WTC11 (cell line): ENCODE data around the gene RNF6. TPM values are rescaled to one million over a fixed set of nuclear protein-coding genes. Genes with fewer than 3 reads are reported as not detected.

Experiments used
- ATAC-seq: fragments of 200-7000 bp; cut with Tn5 transposase; 2 replicates; pipeline ENCODE4 v1.10.0; 2021; ENCODE audit warnings: mild to moderate bottlenecking, moderate library complexity
- CTCF ChIA-PET: fragments of 300-600 bp; sonication (Branson Sonifier 250); formaldehyde crosslinking; loops from one replicate; lab custom pipeline; 2021; ENCODE audit warnings: antibody characterized with exemption; lab: Charles Lee
- POLR2A ChIA-PET: fragments of 350-600 bp; sonication (Branson Sonifier 250); formaldehyde crosslinking; loops from one replicate; lab custom pipeline; 2021; ENCODE audit warnings: antibody characterized with exemption; lab: Charles Lee
- DNase-seq: peaks from one replicate; pipeline ENCODE4 v3.0.0; 2021; ENCODE audit warnings: low spot score
- H3K27ac Mint-ChIP-seq: 2 replicates; pipeline ENCODE4 v1.8.0; 2021; ENCODE audit warnings: mixed read lengths
- H3K27me3 Mint-ChIP-seq: 2 replicates; pipeline ENCODE4 v1.8.0; 2021; ENCODE audit warnings: low read depth, mild to moderate bottlenecking, moderate library complexity, mixed read lengths
- H3K36me3 Mint-ChIP-seq: 2 replicates; pipeline ENCODE4 v1.8.0; 2021; ENCODE audit warnings: mixed read lengths
- H3K4me1 Mint-ChIP-seq: 2 replicates; pipeline ENCODE4 v1.8.0; 2022; ENCODE audit warnings: mixed read lengths
- H3K4me3 Mint-ChIP-seq: 2 replicates; pipeline ENCODE4 v1.8.0; 2021; ENCODE audit warnings: mild to moderate bottlenecking, moderate library complexity, mixed read lengths
- H3K9me3 Mint-ChIP-seq: 2 replicates; pipeline ENCODE4 v1.8.0; 2021; ENCODE audit warnings: mixed read lengths
- CREB1 ChIP-seq: sonication (generic); formaldehyde crosslinking; IDR thresholded peaks from 2 replicates; pipeline ENCODE4 v1.8.0; 2023; ENCODE audit warnings: mild to moderate bottlenecking, missing genetic modification reagents
- EMX1 ChIP-seq: fragments of 250-450 bp; sonication (Bioruptor Pico); IDR thresholded peaks from 2 replicates; pipeline ENCODE4 v1.8.0; 2021; ENCODE audit warnings: mild to moderate bottlenecking
- FOXK1 ChIP-seq: sonication (generic); formaldehyde crosslinking; IDR thresholded peaks from 2 replicates; pipeline ENCODE4 v1.8.0; 2022; ENCODE audit warnings: mild to moderate bottlenecking, moderate library complexity, missing genetic modification reagents
- JAZF1 ChIP-seq: fragments of 250-450 bp; sonication (Bioruptor Pico); IDR thresholded peaks from 2 replicates; pipeline ENCODE4 v1.9.0; 2021; ENCODE audit warnings: moderate library complexity, mild to moderate bottlenecking, inconsistent platforms
- KAT7 ChIP-seq: sonication (generic); formaldehyde crosslinking; IDR thresholded peaks from 2 replicates; pipeline ENCODE4 v1.8.1; 2023; ENCODE audit warnings: missing genetic modification reagents, mild to moderate bottlenecking, borderline replicate concordance
- MYBL2 ChIP-seq: sonication (generic); formaldehyde crosslinking; IDR thresholded peaks from 2 replicates; pipeline ENCODE4 v1.8.1; 2023; ENCODE audit warnings: mild to moderate bottlenecking, moderate library complexity, missing genetic modification reagents
- NFE2L1 ChIP-seq: sonication (generic); formaldehyde crosslinking; IDR thresholded peaks from 2 replicates; pipeline ENCODE4 v1.8.1; 2023; ENCODE audit warnings: missing genetic modification reagents
- NR2C2 ChIP-seq: sonication (generic); formaldehyde crosslinking; IDR thresholded peaks from 2 replicates; pipeline ENCODE4 v1.8.0; 2022; ENCODE audit warnings: mild to moderate bottlenecking, missing genetic modification reagents
- PRRX2 ChIP-seq: fragments of 250-450 bp; sonication (Bioruptor Pico); IDR thresholded peaks from 2 replicates; pipeline ENCODE4 v1.8.0; 2021; ENCODE audit warnings: mild to moderate bottlenecking
- RORB ChIP-seq: fragments of 250-450 bp; sonication (Bioruptor Pico); IDR thresholded peaks from 2 replicates; pipeline ENCODE4 v1.9.0; 2021; ENCODE audit warnings: mild to moderate bottlenecking
- SP1 ChIP-seq: sonication (generic); formaldehyde crosslinking; conservative IDR thresholded peaks from 2 replicates; pipeline ENCODE4 v1.8.1; 2022; ENCODE audit warnings: missing genetic modification reagents
- TEAD4 ChIP-seq: sonication (generic); formaldehyde crosslinking; IDR thresholded peaks from 2 replicates; pipeline ENCODE4 v1.8.0; 2022; ENCODE audit warnings: mild to moderate bottlenecking, missing genetic modification reagents
- ZNF121 ChIP-seq: sonication (generic); formaldehyde crosslinking; IDR thresholded peaks from 2 replicates; pipeline ENCODE4 v1.8.0; 2023; ENCODE audit warnings: missing genetic modification reagents
- ZNF416 ChIP-seq: fragments of 250-450 bp; sonication (Bioruptor Pico); IDR thresholded peaks from 2 replicates; pipeline ENCODE4 v1.9.0; 2021; ENCODE audit warnings: mild to moderate bottlenecking, inconsistent platforms
- total RNA-seq: library from RNA; stranded (reverse); gene quantifications from 3 replicates; pipeline ENCODE4 v1.2.3, GENCODE V29; 2021
- TF ChIP-seq, protein P1 (sequence below): fragments of 250-450 bp; sonication (Bioruptor Pico); IDR thresholded peaks from 2 replicates; pipeline ENCODE4 v1.9.0; 2021; ENCODE audit warnings: mild to moderate bottlenecking
- TF ChIP-seq, protein P2 (sequence below): fragments of 250-450 bp; sonication (Bioruptor Pico); conservative IDR thresholded peaks from 2 replicates; pipeline ENCODE4 v1.9.0; 2021; ENCODE audit warnings: mild to moderate bottlenecking
- TF ChIP-seq, protein P3 (sequence below): sonication (generic); formaldehyde crosslinking; IDR thresholded peaks from 2 replicates; pipeline ENCODE4 v1.8.0; 2022; ENCODE audit warnings: missing genetic modification reagents
- TF ChIP-seq, protein P4 (sequence below): fragments of 250-450 bp; sonication (Bioruptor Pico); IDR thresholded peaks from 2 replicates; pipeline ENCODE4 v1.9.0; 2021; ENCODE audit warnings: mild to moderate bottlenecking, borderline replicate concordance
- TF ChIP-seq, protein P5 (sequence below): sonication (generic); formaldehyde crosslinking; IDR thresholded peaks from 2 replicates; pipeline ENCODE4 v1.8.0; 2022; ENCODE audit warnings: mild to moderate bottlenecking, missing genetic modification reagents
- TF ChIP-seq, protein P6 (sequence below): fragments of 250-450 bp; sonication (Bioruptor Pico); IDR thresholded peaks from 2 replicates; pipeline ENCODE4 v1.9.0; 2021; ENCODE audit warnings: moderate library complexity, mild to moderate bottlenecking, inconsistent platforms, borderline replicate concordance

RNF6 gene
- total RNA-seq, 1 experiment from 2014 or later = 16.2 TPM

DNA sequence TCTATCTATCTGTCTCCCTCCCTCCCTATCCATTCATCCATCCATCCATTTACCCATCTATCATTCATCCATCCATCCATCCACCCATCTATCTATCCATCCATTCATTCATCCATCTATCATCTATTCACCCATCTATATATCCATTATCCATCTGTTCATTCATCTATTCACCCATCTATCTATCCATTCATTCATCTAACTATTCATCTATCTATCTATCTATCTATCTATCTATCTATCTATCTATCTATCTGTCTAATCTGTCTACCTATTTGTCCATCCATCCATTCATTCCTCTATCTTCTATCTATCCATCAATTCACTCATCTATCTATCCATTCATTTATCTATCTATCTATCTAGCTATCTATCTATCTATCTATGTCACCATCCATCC is 27.4 kb upstream of the RNF6 start (continued):
- TF ChIP-seq, protein P1, sequence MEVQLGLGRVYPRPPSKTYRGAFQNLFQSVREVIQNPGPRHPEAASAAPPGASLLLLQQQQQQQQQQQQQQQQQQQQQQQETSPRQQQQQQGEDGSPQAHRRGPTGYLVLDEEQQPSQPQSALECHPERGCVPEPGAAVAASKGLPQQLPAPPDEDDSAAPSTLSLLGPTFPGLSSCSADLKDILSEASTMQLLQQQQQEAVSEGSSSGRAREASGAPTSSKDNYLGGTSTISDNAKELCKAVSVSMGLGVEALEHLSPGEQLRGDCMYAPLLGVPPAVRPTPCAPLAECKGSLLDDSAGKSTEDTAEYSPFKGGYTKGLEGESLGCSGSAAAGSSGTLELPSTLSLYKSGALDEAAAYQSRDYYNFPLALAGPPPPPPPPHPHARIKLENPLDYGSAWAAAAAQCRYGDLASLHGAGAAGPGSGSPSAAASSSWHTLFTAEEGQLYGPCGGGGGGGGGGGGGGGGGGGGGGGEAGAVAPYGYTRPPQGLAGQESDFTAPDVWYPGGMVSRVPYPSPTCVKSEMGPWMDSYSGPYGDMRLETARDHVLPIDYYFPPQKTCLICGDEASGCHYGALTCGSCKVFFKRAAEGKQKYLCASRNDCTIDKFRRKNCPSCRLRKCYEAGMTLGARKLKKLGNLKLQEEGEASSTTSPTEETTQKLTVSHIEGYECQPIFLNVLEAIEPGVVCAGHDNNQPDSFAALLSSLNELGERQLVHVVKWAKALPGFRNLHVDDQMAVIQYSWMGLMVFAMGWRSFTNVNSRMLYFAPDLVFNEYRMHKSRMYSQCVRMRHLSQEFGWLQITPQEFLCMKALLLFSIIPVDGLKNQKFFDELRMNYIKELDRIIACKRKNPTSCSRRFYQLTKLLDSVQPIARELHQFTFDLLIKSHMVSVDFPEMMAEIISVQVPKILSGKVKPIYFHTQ (CRISPR knock-in tag) = no peak
- TF ChIP-seq CREB1 = no peak
- no peak for TF ChIP-seq PRRX2 (CRISPR knock-in tag)
- TF ChIP-seq NR2C2 (CRISPR knock-in tag) = no peak
- TF ChIP-seq, protein P2, sequence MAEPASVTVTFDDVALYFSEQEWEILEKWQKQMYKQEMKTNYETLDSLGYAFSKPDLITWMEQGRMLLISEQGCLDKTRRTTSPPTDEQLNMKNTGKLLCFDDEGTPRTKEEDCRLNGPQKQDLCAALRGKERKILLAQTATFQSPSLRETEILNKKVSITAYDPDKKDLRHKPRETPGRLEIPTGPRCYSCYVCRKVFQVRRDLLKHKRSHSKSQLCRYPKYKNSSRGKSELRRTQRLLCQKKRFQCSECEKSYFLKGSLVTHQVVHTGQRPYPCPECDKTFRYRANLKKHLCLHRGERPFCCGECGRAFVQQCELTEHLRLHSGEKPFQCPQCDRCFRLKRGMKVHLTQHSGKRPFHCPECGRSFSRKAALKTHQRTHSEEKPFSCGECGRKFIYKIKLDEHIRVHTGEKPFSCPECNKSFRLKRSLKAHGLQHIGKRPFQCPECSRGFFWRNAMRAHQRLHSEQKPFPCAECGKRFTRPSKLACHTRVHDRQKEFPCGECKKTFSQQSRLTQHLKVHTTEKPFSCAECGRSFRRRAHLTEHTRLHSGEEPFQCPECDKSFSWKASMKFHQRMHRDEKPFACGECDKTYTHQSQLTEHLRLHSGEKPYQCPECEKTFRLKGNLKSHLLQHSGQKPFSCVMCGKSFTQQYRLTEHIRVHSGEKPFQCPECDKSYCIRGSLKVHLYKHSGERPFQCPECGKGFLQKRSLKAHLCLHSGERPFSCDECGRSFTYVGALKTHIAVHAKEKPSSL (CRISPR knock-in tag) = no peak
- TF ChIP-seq, protein P3, sequence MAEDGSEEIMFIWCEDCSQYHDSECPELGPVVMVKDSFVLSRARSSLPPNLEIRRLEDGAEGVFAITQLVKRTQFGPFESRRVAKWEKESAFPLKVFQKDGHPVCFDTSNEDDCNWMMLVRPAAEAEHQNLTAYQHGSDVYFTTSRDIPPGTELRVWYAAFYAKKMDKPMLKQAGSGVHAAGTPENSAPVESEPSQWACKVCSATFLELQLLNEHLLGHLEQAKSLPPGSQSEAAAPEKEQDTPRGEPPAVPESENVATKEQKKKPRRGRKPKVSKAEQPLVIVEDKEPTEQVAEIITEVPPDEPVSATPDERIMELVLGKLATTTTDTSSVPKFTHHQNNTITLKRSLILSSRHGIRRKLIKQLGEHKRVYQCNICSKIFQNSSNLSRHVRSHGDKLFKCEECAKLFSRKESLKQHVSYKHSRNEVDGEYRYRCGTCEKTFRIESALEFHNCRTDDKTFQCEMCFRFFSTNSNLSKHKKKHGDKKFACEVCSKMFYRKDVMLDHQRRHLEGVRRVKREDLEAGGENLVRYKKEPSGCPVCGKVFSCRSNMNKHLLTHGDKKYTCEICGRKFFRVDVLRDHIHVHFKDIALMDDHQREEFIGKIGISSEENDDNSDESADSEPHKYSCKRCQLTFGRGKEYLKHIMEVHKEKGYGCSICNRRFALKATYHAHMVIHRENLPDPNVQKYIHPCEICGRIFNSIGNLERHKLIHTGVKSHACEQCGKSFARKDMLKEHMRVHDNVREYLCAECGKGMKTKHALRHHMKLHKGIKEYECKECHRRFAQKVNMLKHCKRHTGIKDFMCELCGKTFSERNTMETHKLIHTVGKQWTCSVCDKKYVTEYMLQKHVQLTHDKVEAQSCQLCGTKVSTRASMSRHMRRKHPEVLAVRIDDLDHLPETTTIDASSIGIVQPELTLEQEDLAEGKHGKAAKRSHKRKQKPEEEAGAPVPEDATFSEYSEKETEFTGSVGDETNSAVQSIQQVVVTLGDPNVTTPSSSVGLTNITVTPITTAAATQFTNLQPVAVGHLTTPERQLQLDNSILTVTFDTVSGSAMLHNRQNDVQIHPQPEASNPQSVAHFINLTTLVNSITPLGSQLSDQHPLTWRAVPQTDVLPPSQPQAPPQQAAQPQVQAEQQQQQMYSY (CRISPR knock-in tag) = no peak
- no peak for TF ChIP-seq NFE2L1 (CRISPR knock-in tag)
- TF ChIP-seq EMX1 = no peak

DNA sequence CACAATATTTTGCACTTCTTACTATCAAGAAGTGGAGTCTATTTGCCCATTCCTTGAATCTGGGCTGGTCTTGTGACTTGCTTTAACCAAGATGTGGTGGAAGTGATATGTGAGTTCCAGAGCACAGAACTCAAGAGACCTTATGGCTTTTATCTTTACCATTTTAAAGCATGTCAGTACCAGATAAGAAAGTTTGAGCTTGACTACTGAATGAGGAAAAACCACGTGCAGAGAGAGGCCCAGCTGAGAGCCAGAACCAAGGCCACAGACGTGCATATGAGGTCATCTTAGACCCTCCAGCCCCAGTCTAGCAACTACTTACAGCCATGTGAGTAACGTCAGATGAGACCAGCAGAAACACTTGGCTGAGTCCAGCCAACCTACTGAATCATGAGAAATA is 25.5 kb upstream of the RNF6 start:
- H3K4me3 Mint-ChIP-seq = no peak overlapping the region
- ATAC-seq (no peak), DNase-seq (no peak)
- peaks cover 14% of the 10 kb centered on the region for H3K9me3 Mint-ChIP-seq
- H3K27me3 Mint-ChIP-seq = peaks cover 7% of the 10 kb centered on the region
- H3K4me1 Mint-ChIP-seq = peaks cover 4% of the 10 kb centered on the region; the same call in 1 of the 2 replicates
- POLR2A ChIA-PET = no interaction called here
- H3K36me3 Mint-ChIP-seq = no peaks in the 10 kb centered on the region
- CTCF ChIA-PET = no interaction called here
- no peak overlapping the region for H3K27ac Mint-ChIP-seq
- TF ChIP-seq, protein P4, sequence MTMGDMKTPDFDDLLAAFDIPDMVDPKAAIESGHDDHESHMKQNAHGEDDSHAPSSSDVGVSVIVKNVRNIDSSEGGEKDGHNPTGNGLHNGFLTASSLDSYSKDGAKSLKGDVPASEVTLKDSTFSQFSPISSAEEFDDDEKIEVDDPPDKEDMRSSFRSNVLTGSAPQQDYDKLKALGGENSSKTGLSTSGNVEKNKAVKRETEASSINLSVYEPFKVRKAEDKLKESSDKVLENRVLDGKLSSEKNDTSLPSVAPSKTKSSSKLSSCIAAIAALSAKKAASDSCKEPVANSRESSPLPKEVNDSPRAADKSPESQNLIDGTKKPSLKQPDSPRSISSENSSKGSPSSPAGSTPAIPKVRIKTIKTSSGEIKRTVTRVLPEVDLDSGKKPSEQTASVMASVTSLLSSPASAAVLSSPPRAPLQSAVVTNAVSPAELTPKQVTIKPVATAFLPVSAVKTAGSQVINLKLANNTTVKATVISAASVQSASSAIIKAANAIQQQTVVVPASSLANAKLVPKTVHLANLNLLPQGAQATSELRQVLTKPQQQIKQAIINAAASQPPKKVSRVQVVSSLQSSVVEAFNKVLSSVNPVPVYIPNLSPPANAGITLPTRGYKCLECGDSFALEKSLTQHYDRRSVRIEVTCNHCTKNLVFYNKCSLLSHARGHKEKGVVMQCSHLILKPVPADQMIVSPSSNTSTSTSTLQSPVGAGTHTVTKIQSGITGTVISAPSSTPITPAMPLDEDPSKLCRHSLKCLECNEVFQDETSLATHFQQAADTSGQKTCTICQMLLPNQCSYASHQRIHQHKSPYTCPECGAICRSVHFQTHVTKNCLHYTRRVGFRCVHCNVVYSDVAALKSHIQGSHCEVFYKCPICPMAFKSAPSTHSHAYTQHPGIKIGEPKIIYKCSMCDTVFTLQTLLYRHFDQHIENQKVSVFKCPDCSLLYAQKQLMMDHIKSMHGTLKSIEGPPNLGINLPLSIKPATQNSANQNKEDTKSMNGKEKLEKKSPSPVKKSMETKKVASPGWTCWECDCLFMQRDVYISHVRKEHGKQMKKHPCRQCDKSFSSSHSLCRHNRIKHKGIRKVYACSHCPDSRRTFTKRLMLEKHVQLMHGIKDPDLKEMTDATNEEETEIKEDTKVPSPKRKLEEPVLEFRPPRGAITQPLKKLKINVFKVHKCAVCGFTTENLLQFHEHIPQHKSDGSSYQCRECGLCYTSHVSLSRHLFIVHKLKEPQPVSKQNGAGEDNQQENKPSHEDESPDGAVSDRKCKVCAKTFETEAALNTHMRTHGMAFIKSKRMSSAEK (CRISPR knock-in tag) = no peak
- no peak for TF ChIP-seq KAT7
- TF ChIP-seq, protein P5, sequence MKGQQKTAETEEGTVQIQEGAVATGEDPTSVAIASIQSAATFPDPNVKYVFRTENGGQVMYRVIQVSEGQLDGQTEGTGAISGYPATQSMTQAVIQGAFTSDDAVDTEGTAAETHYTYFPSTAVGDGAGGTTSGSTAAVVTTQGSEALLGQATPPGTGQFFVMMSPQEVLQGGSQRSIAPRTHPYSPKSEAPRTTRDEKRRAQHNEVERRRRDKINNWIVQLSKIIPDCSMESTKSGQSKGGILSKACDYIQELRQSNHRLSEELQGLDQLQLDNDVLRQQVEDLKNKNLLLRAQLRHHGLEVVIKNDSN = no peak
- TF ChIP-seq TEAD4 (CRISPR knock-in tag) = no peak
- no peak for TF ChIP-seq SP1
- TF ChIP-seq, protein P6, sequence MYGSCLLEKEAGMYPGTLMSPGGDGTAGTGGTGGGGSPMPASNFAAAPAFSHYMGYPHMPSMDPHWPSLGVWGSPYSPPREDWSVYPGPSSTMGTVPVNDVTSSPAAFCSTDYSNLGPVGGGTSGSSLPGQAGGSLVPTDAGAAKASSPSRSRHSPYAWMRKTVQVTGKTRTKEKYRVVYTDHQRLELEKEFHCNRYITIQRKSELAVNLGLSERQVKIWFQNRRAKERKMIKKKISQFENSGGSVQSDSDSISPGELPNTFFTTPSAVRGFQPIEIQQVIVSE (CRISPR knock-in tag) = no peak
- TF ChIP-seq MYBL2 (CRISPR knock-in tag) = no peak
- no peak for TF ChIP-seq ZNF121 (CRISPR knock-in tag)
- no peak for TF ChIP-seq RORB (CRISPR knock-in tag)
- no peak for TF ChIP-seq JAZF1 (CRISPR knock-in tag)
- TF ChIP-seq FOXK1 (CRISPR knock-in tag) = no peak
- no peak for TF ChIP-seq ZNF416 (CRISPR knock-in tag)
